GM12874 (cell line): ENCODE results near the gene CXCL11.

Experiments used
- TF ChIP-seq, protein P1 (sequence below): IDR thresholded peaks from 2 replicates; pipeline ENCODE4 v1.5.1; 2011; ENCODE audit warnings: low read depth, mild to moderate bottlenecking, control low read depth, low read length, moderate library complexity; ENCODE audit not compliant: insufficient read depth

Gene CXCL11

DNA sequence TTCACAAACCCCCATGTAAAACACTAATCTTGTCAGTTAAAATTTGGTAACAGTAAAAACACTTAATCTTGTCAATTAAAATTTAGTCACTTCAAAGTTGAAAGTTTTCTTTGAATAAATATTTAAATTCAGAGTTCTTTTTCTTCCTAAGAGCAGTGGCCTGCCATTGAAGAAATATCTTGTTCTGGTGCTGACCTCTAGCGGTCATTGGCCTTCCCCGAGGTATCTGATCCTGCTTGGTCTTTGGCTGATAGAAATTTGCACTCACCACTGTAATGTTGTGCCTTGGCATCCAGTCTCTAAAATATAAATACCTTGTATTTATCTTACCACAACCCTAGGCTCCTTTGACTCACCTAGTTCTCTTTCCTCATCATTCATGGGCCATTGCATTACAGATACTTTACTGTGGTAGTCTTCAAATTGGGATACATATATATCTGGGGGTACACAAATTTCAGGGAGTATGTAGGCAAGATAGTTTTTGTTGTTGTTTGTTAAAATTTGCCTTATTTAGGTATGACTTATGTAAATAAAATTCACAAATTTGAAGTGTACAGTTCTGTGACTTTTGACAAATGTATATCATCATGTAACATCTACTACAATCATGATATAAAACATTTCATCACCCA is 31.9 kb upstream of the CXCL11 start:
- TF ChIP-seq, protein P1, sequence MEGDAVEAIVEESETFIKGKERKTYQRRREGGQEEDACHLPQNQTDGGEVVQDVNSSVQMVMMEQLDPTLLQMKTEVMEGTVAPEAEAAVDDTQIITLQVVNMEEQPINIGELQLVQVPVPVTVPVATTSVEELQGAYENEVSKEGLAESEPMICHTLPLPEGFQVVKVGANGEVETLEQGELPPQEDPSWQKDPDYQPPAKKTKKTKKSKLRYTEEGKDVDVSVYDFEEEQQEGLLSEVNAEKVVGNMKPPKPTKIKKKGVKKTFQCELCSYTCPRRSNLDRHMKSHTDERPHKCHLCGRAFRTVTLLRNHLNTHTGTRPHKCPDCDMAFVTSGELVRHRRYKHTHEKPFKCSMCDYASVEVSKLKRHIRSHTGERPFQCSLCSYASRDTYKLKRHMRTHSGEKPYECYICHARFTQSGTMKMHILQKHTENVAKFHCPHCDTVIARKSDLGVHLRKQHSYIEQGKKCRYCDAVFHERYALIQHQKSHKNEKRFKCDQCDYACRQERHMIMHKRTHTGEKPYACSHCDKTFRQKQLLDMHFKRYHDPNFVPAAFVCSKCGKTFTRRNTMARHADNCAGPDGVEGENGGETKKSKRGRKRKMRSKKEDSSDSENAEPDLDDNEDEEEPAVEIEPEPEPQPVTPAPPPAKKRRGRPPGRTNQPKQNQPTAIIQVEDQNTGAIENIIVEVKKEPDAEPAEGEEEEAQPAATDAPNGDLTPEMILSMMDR = peak; percentile 69

DNA sequence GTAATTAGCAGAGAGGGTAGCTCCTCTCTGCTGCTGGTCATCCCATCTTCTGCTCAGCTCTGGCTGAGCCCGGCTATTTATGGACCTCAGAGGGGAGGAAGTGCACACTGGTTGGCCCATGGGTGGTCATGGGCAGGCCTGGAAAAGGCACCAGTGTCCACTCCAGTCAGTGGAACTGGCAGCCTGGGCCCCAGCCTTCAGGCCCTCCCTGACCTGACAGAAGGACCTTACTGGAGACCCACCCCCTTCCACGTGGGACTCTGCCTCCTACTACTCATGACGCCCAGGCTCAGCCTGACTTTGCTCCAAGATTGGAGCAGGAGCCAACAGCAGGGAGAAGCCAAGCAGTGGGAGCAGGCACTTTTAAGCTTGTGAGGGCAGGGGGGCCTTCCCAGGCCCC is 30.7 kb upstream of the CXCL11 start:
- TF ChIP-seq, protein P1 = no peak

DNA sequence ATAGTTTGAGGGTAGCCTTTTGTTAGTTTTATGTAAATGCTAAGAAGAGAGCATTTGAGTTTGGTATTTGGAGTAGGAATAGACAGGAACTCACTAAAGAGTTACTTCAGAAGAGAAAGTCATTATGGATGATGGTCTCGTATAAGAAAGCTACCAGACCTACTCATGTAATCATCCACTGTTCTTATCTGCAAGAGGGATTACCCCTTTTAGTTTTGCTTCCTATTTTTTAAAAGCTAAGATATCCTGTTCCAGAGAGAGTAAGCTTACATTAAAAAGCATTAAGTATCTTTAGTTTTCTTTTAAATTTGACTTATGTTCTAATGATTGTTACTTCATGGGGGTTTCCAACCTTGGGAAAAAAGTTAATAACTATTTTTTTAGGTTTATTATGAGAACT is 26.1 kb upstream of the CXCL11 start:
- TF ChIP-seq, protein P1 = no peak

DNA sequence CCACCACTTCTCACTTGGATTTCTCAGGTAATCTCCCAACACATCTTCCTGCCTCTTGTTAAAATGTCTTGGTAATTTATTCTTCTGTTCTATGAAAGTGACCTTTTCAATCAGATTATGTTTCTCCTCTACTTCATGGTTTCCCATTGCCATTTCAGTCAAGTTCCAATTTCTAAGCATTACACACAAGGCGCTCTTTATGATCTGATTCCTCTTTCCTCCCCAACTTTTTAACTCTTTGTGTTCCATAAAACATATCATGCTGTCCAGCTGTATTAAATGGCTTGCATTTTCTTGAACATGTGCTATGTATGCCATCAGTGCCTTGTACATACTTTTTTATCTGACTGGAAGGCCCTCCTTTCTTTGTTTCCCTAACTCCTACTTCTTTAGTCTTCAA is 25.6 kb upstream of the CXCL11 start:
- TF ChIP-seq, protein P1 = no peak

DNA sequence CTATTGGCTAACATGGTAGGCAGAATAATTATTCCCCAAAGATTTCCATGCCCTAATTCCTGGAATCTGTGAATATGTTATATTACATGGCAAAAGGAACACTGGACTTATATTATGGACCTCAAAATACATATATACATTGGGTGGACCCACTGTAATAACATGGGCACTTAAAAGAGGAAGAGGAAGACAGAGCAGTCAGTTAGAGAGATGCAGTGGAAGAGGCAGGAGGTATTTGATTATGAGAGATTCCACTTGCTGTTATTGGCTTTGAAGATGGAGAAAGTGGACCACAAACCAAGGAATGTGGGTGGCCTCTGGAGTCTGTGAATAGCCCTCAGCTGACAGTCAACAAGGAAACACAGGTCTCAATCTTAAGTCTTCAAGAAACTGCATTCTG is 24.6 kb upstream of the CXCL11 start:
- TF ChIP-seq, protein P1 = no peak

DNA sequence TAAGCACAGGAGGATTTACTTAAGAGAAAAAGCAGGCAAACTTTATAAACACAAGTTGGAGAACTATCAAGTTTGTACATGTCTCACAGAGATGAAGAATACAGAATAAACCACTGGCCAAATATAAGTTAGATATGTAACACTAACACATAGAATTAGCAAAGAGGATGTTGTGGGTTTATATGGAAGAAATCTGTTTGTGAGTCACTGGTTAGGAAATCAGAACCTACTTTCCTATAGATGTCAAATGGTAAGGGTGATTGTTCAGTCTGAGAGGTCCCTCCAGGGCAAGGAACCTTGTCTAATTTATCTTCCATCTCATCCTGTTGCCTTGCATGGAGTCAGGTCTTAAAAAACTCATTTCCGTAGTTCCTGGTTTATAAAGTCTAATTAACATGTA is 23.9 kb upstream of the CXCL11 start:
- TF ChIP-seq, protein P1 = no peak

DNA sequence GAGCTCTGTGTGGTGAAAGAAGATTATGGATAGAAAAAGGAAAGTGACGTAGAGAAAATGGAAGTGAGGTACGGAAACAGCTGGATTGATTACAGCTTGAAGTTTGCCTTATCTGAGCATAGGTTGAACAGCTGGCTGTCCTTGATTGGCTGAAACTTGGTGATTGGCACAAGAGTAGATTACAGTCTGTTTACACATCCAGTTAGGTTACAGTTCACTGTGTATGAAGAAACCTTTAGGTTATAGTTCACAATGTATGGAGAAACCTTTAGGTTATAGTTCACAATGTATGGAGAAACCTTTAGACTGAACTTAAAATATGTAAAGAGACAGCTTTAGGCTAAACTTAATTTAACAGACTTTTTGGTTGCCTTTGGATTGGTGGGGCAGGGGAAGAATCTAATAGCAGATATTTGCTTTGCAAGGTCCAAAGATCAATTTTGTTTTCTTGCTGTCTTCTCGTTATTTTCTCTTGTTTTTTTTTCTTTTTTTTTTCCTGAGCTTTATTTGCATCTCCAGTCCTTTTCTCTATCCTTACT is 23.1 kb upstream of the CXCL11 start:
- TF ChIP-seq, protein P1 = no peak
